C4-2B (cell line): ENCODE data around the gene HMGXB3.

ENCODE experiments used
- ZFX ChIP-seq: fragments of 450-650 bp; IDR thresholded peaks from 2 replicates; pipeline ENCODE4 v1.6.1; 2017
- TF ChIP-seq, protein P1 (sequence below): fragments of 450-650 bp; conservative IDR thresholded peaks from 2 replicates; pipeline ENCODE4 v1.5.1; 2017; ENCODE audit warnings: mild to moderate bottlenecking

- TF ChIP-seq, protein P1, sequence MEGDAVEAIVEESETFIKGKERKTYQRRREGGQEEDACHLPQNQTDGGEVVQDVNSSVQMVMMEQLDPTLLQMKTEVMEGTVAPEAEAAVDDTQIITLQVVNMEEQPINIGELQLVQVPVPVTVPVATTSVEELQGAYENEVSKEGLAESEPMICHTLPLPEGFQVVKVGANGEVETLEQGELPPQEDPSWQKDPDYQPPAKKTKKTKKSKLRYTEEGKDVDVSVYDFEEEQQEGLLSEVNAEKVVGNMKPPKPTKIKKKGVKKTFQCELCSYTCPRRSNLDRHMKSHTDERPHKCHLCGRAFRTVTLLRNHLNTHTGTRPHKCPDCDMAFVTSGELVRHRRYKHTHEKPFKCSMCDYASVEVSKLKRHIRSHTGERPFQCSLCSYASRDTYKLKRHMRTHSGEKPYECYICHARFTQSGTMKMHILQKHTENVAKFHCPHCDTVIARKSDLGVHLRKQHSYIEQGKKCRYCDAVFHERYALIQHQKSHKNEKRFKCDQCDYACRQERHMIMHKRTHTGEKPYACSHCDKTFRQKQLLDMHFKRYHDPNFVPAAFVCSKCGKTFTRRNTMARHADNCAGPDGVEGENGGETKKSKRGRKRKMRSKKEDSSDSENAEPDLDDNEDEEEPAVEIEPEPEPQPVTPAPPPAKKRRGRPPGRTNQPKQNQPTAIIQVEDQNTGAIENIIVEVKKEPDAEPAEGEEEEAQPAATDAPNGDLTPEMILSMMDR: no peak
- no peak for TF ChIP-seq ZFX
Observed at GRCh38 chr5:150069672-150070627, 69.4 kb downstream of the HMGXB3 start.
